Islet precursor cell (in vitro differentiated cells): ENCODE measurements around the gene PTPDC1.
"Not testable (repeated sequence)": the region's sequence is repeated elsewhere in the genome, so short reads cannot be mapped to it uniquely, and the experiment has no call there.

ENCODE experiments used
- DNase-seq: peaks from one replicate; pipeline ENCODE4 v3.0.0-alpha.2; 2018

The PTPDC1 gene

GRCh38 chr9:94096819-94097577, 12.7 kb downstream of the PTPDC1 start:
- DNase-seq, result no peak

GRCh38 chr9:94097788-94098414, 13.6 kb downstream of the PTPDC1 start:
- peak; percentile 77 for DNase-seq

- no peak for DNase-seq
Observed at GRCh38 chr9:94100152-94100879, 16.1 kb downstream of the PTPDC1 start.

- no peak for DNase-seq
Observed at GRCh38 chr9:94101162-94101853, 17.0 kb downstream of the PTPDC1 start.

- no peak for DNase-seq
Observed at GRCh38 chr9:94108584-94108983, 24.3 kb downstream of the PTPDC1 start.

GRCh38 chr9:94110821-94111252, 26.6 kb downstream of the PTPDC1 start:
- no peak for DNase-seq

GRCh38 chr9:94111446-94111845, 27.2 kb downstream of the PTPDC1 start:
- DNase-seq, result no peak

- DNase-seq, result no peak
Observed at GRCh38 chr9:94112716-94113465, 28.6 kb downstream of the PTPDC1 start.

GRCh38 chr9:94120088-94120487, 35.8 kb downstream of the PTPDC1 start:
- DNase-seq, result not testable (repeated sequence)

- no peak for DNase-seq
Observed at GRCh38 chr9:94120854-94121376, 36.7 kb downstream of the PTPDC1 start.

- no peak for DNase-seq
Observed at GRCh38 chr9:94126844-94127243, 42.6 kb downstream of the PTPDC1 start.

GRCh38 chr9:94127806-94128205, 43.5 kb downstream of the PTPDC1 start:
- no peak for DNase-seq

- no peak for DNase-seq
Observed at GRCh38 chr9:94128580-94128979, 44.3 kb downstream of the PTPDC1 start.

GRCh38 chr9:94134629-94135028, 50.4 kb downstream of the PTPDC1 start:
- no peak for DNase-seq

GRCh38 chr9:94135222-94135621, 51.0 kb downstream of the PTPDC1 start:
- DNase-seq, result no peak

- DNase-seq, result no peak
Observed at GRCh38 chr9:94139672-94140417, 55.6 kb downstream of the PTPDC1 start.

- no peak for DNase-seq
Observed at GRCh38 chr9:94140418-94140780, 56.1 kb downstream of the PTPDC1 start.

- DNase-seq, result no peak
Observed at GRCh38 chr9:94140791-94141790, 56.8 kb downstream of the PTPDC1 start.

- no peak for DNase-seq
Observed at GRCh38 chr9:94142353-94142752, 58.1 kb downstream of the PTPDC1 start.

- DNase-seq, result no peak
Observed at GRCh38 chr9:94144394-94144793, 60.1 kb downstream of the PTPDC1 start.
